ENCODE measurements around the gene FSIP1. TPM values are rescaled to one million over a fixed set of nuclear protein-coding genes. Genes with fewer than 3 reads are reported as not detected.

FSIP1 gene
- total and polyA plus RNA-seq, 9 donors: 0.13 to 6.8 (median 0.79) TPM

DNA sequence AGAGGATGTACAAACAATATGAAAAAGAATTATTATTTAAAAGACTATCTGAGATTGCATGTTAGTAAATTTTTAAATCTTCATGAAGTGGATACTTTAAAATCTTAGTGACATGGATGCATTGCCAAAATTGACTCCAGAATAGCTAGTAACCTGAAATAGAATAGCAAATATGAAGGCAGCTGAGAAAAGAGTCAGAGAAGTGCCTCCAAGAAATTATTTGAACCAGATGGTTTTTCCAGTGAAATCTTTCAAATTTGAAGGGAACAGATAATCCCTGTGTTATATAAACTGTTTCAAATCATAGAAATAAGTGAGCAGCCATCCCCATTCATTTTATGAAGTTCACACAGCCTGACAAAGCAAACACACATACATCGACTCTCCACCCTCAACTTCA, 29.6 kb downstream of the FSIP1 start:
- TF ChIP-seq POLR2A (IDR thresholded peaks at IDR 0.05): no peak
- WGBS, 3 donors: 64 to 89% (median 87%) methylated on average over 1 of the region's 1 CpG
- no peaks in the 10 kb centered on the region for H3K4me1 ChIP-seq (ENCODE audit: insufficient read depth)
- no peak for DNase-seq
- no peak overlapping the region for H3K27ac ChIP-seq
- no peaks in the 10 kb centered on the region for H3K27me3 ChIP-seq
- intact Hi-C loops (cut with DNase I): loop anchor here (10.0 kb wide), 3 partner anchors 168 to 1048 kb away; partner anchors contain the start of gene THBS1 (in 2 of the 4)
- H3K9me3 ChIP-seq: no peaks in the 10 kb centered on the region
- H3K4me3 ChIP-seq: no peak overlapping the region
- H3K36me3 ChIP-seq: no peaks in the 10 kb centered on the region

DNA sequence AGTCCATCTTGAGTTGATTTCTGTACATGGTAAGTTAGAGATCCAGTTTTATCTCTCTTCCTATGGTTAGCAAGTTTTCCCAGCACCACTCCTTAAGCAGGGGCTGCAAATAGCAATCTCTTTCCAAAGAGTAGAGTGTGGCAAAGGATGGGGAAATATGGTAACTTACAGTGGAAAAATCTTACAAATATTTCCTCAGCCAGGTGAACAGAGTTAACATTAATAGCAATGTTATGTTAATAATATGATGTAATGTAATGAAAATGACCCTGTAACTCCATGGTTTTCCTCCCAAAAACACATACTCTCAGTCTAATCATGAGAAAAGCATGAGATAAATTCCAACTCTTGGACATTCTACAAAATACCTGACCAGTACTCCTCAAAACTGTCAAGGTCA, 30.4 kb downstream of the FSIP1 start:
- no peaks in the 10 kb centered on the region for H3K36me3 ChIP-seq
- no peaks in the 10 kb centered on the region for H3K27me3 ChIP-seq
- TF ChIP-seq, protein P1, sequence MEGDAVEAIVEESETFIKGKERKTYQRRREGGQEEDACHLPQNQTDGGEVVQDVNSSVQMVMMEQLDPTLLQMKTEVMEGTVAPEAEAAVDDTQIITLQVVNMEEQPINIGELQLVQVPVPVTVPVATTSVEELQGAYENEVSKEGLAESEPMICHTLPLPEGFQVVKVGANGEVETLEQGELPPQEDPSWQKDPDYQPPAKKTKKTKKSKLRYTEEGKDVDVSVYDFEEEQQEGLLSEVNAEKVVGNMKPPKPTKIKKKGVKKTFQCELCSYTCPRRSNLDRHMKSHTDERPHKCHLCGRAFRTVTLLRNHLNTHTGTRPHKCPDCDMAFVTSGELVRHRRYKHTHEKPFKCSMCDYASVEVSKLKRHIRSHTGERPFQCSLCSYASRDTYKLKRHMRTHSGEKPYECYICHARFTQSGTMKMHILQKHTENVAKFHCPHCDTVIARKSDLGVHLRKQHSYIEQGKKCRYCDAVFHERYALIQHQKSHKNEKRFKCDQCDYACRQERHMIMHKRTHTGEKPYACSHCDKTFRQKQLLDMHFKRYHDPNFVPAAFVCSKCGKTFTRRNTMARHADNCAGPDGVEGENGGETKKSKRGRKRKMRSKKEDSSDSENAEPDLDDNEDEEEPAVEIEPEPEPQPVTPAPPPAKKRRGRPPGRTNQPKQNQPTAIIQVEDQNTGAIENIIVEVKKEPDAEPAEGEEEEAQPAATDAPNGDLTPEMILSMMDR (IDR thresholded peaks at IDR 0.05): no peak
- TF ChIP-seq EP300 (IDR thresholded peaks at IDR 0.05) (no peak), POLR2A (IDR thresholded peaks at IDR 0.05) (no peak)
- no peak for DNase-seq
- H3K4me3 ChIP-seq: no peak overlapping the region
- no peaks in the 10 kb centered on the region for H3K9me3 ChIP-seq
- no peaks in the 10 kb centered on the region for H3K4me1 ChIP-seq (ENCODE audit: insufficient read depth)
- no peak overlapping the region for H3K27ac ChIP-seq
- intact Hi-C loops (cut with DNase I): loop anchor here (10.0 kb wide), 3 partner anchors 167 to 1047 kb away; partner anchors contain the start of gene THBS1 (in 2 of the 4)

DNA sequence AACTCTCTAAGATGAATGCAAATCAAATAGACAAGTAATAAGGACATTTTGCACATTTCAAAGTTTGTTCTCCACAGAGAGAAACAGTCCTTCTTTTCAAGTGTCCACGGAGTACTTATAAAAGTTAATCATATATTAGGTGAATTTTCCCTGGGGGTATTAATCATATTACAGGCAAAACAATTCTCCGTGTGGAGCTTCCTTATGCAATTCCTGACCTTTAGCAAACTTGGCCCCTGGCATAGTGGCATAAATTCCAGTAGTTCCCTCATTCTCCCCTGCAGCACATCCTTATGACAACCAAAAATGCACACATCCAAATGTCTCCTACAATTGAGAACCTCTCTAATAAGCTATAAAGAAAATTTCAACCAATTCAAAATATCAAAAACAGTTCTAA, 34.4 kb downstream of the FSIP1 start:
- H3K4me3 ChIP-seq: no peak overlapping the region
- H3K4me1 ChIP-seq (ENCODE audit: insufficient read depth): no peaks in the 10 kb centered on the region
- 41 to 46% (median 42%) methylated on average over 2 of the region's 2 CpGs for WGBS, 3 donors
- no peak for TF ChIP-seq POLR2A (IDR thresholded peaks at IDR 0.05)
- TF ChIP-seq, protein P1 (IDR thresholded peaks at IDR 0.05): no peak
- TF ChIP-seq EP300 (IDR thresholded peaks at IDR 0.05): no peak
- DNase-seq: no peak
- H3K27ac ChIP-seq: no peak overlapping the region
- no peaks in the 10 kb centered on the region for H3K9me3 ChIP-seq
- intact Hi-C loops (cut with DNase I): no loop called here
- H3K27me3 ChIP-seq: no peaks in the 10 kb centered on the region
- H3K36me3 ChIP-seq: no peaks in the 10 kb centered on the region

DNA sequence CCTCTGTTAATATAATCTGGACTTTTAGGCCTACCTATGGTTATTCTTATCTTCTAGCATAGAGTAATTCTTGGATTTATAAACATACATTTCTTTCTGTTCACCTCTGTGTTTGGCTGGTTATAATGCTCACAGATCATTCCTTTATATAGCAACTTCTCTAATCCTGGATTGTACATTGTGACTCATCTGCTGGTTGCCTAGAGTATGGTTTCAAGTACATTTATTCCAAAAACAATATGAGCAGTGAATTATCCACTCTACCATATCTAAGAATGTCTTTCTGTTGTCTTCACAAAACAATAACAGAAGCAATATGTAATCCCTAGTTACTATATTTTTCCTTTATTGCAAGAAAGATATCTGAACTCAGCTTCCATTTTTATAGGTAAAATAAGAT, 35.3 kb downstream of the FSIP1 start:
- Histone ChIP-seq H3K36me3 (no peaks in the 10 kb centered on the region), H3K4me3 (no peak overlapping the region), H3K4me1 (ENCODE audit: insufficient read depth) (no peaks in the 10 kb centered on the region), H3K9me3 (no peaks in the 10 kb centered on the region), H3K27ac (no peak overlapping the region), H3K27me3 (no peaks in the 10 kb centered on the region)
- DNase-seq: no peak
- TF ChIP-seq EP300 (IDR thresholded peaks at IDR 0.05): no peak
- no peak for TF ChIP-seq POLR2A (IDR thresholded peaks at IDR 0.05)
- TF ChIP-seq, protein P1 (IDR thresholded peaks at IDR 0.05): no peak
- intact Hi-C loops (cut with DNase I): no loop called here

DNA sequence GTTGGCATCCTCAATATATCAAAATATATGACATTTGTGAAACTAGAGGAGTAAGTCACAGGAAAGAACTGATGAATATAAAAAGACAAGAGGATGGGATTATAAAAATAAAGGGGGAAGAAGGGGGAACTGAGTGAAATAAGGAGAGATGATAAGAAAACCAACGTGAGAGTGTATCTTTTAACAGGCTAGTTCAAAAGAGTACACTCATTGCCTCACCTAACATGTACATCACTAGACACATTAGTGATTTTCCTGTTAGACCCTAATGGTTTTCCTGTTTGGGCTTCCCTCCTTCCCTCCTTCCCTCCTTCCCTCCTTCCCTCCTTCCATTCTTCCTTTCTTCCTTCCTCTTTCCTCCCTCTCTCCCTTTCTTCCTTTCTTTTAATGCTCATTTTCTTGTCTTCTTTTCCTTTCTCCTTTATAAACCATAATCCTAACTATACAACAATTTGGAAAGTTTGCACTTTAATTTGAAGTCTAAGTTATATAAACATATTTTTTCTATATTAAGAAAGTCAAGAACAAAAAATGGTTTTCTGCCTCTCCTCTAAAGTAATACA, 35.8 kb downstream of the FSIP1 start:
- intact Hi-C loops (cut with DNase I): no loop called here
- Histone ChIP-seq H3K27ac (no peak overlapping the region), H3K9me3 (no peaks in the 10 kb centered on the region), H3K4me1 (ENCODE audit: insufficient read depth) (no peaks in the 10 kb centered on the region), H3K36me3 (no peaks in the 10 kb centered on the region), H3K4me3 (no peak overlapping the region), H3K27me3 (no peaks in the 10 kb centered on the region)
- TF ChIP-seq, protein P1 (IDR thresholded peaks at IDR 0.05): no peak
- TF ChIP-seq POLR2A (IDR thresholded peaks at IDR 0.05) (no peak), EP300 (IDR thresholded peaks at IDR 0.05) (no peak)
- 67 to 75% (median 70%) methylated on average over 1 of the region's 1 CpG for WGBS, 3 donors
- no peak for DNase-seq

All from ovary (tissue), 9 donors.